HG03108 (cell line): ENCODE results near the gene TAF5.
"Not testable (repeated sequence)": the region's sequence is repeated elsewhere in the genome, so short reads cannot be mapped to it uniquely, and the experiment has no call there.

ENCODE experiments used
- ATAC-seq: cut with Tn5 transposase; IDR thresholded peaks from one replicate; pipeline ENCODE4 v1.9.1; 2021; ENCODE audit warnings: moderate library complexity; ENCODE audit not compliant: unreplicated experiment

Gene TAF5

GRCh38 chr10:103367782-103368518, at the start of gene TAF5:
Gene TAF5 (plus strand): TSS chr10:103367976. CDS start chr10:103367990, 14 bp downstream.
- peak; percentile 53 for ATAC-seq

- no peak for ATAC-seq
Measured at GRCh38 chr10:103327906-103328305, 39.9 kb upstream of the TAF5 start.

GRCh38 chr10:103333934-103334520, 33.7 kb upstream of the TAF5 start:
- no peak for ATAC-seq

GRCh38 chr10:103334567-103334966, 33.2 kb upstream of the TAF5 start:
- ATAC-seq = no peak

- no peak for ATAC-seq
Measured at GRCh38 chr10:103336370-103336769, 31.4 kb upstream of the TAF5 start.

- ATAC-seq = no peak
Measured at GRCh38 chr10:103350175-103350516, 17.6 kb upstream of the TAF5 start.

- peak; percentile 81 for ATAC-seq
Measured at GRCh38 chr10:103350517-103351260, 17.1 kb upstream of the TAF5 start, which contains the start of gene PCGF6. Gene PCGF6 (minus strand): TSS chr10:103351140. CDS start chr10:103351066, 74 bp downstream.

GRCh38 chr10:103353281-103353680, 14.5 kb upstream of the TAF5 start:
- ATAC-seq = no peak

- ATAC-seq = not testable (repeated sequence)
Measured at GRCh38 chr10:103354567-103354966, 13.2 kb upstream of the TAF5 start.

- no peak for ATAC-seq
Measured at GRCh38 chr10:103355906-103356599, 11.7 kb upstream of the TAF5 start.

GRCh38 chr10:103359493-103359892, 8.3 kb upstream of the TAF5 start:
- not testable (repeated sequence) for ATAC-seq

- not testable (repeated sequence) for ATAC-seq
Measured at GRCh38 chr10:103360791-103361190, 7.0 kb upstream of the TAF5 start.

- ATAC-seq = no peak
Measured at GRCh38 chr10:103367379-103367781, 396 bp upstream of the TAF5 start.

- no peak for ATAC-seq
Measured at GRCh38 chr10:103373544-103373943, 5.8 kb downstream of the TAF5 start.

- ATAC-seq = no peak
Measured at GRCh38 chr10:103374263-103374662, 6.5 kb downstream of the TAF5 start.

- no peak for ATAC-seq
Measured at GRCh38 chr10:103382769-103383168, 15.0 kb downstream of the TAF5 start.

GRCh38 chr10:103394180-103394579, 26.4 kb downstream of the TAF5 start:
- no peak for ATAC-seq

- no peak for ATAC-seq
Measured at GRCh38 chr10:103395754-103396066, 27.9 kb downstream of the TAF5 start.

GRCh38 chr10:103396067-103396788, 28.5 kb downstream of the TAF5 start, which contains the start of the genes ATP5MK and PDCD11:
Gene ATP5MK (minus strand): TSS chr10:103396475. CDS start chr10:103392457, 4,018 bp downstream.
Gene PDCD11 (plus strand): TSS chr10:103396626. CDS start chr10:103398427, 1,801 bp downstream.
- peak; percentile 99 for ATAC-seq

GRCh38 chr10:103396789-103397087, 29.0 kb downstream of the TAF5 start:
- no peak for ATAC-seq
